Measurements from ENCODE around the gene C9orf152.

C9orf152 gene

GRCh38 chr9:110186254-110186653 lies 21.7 kb downstream of the C9orf152 start:
- TF ChIP-seq, protein P1, sequence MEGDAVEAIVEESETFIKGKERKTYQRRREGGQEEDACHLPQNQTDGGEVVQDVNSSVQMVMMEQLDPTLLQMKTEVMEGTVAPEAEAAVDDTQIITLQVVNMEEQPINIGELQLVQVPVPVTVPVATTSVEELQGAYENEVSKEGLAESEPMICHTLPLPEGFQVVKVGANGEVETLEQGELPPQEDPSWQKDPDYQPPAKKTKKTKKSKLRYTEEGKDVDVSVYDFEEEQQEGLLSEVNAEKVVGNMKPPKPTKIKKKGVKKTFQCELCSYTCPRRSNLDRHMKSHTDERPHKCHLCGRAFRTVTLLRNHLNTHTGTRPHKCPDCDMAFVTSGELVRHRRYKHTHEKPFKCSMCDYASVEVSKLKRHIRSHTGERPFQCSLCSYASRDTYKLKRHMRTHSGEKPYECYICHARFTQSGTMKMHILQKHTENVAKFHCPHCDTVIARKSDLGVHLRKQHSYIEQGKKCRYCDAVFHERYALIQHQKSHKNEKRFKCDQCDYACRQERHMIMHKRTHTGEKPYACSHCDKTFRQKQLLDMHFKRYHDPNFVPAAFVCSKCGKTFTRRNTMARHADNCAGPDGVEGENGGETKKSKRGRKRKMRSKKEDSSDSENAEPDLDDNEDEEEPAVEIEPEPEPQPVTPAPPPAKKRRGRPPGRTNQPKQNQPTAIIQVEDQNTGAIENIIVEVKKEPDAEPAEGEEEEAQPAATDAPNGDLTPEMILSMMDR (IDR thresholded peaks at IDR 0.05), result no peak

DNA sequence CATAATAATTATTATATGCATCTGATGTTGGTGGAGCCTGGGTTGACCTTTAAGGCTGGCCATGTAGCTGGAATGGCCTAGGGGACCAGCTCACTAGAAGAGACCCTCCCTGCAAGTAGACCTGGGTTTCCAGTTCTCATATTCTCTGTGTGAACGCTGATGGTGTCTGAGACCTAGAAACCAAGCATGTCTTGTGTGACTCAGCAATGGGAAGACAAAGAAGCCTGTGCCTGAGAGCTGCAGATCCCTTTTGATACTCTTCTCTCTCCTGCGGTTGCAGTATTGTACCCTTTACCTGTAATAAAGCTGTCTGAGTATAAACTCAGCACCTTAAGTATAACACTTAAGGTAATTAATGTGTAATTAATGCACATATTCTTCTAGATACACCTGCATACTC lies 22.2 kb downstream of the C9orf152 start:
- TF ChIP-seq, protein P1 (IDR thresholded peaks at IDR 0.05), result no peak

- TF ChIP-seq, protein P1 (IDR thresholded peaks at IDR 0.05), result peak; percentile 81
Observed at GRCh38 chr9:110183208-110184145, 24.5 kb downstream of the C9orf152 start.

GRCh38 chr9:110180511-110181434 lies 27.2 kb downstream of the C9orf152 start:
- TF ChIP-seq, protein P1 (IDR thresholded peaks at IDR 0.05), result no peak

DNA sequence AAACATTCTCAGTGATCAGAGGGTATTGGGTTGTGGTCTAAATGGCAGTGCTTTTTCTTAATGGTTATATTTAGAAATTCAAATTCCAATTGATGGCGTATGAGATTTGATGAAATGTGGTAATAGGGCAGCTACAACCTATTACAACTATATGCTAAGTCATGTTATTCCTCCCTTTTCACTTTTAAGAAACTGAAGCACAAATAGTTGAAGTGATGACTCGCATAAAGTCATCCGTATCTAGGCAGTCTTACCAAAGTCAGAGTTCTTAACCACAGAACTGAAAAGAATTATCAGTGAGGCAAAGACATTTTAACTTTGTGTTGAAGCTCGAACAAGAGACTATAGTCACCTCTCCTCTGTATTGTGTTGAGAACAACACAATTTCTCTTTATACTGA lies 28.2 kb downstream of the C9orf152 start:
- TF ChIP-seq, protein P1 (IDR thresholded peaks at IDR 0.05), result no peak

DNA sequence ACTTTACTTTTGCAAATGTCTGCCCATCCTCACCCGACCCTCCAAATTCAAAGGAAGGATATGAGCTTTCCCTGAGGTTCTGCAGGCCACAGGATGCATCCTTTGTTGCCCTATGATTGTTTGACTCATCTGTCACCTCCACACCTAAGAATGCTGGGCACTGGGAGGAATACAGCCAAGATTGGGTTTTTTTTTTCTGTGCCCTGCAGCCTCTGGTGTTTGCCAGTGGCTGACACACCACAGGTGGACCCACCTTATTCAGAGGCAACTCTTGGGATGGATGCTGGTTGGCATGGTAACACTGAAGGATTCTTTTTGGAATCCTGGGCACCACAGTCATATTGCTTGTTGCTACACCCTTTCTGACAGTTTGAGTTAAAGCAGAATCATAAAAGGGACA lies 29.7 kb downstream of the C9orf152 start:
- TF ChIP-seq, protein P1 (IDR thresholded peaks at IDR 0.05), result no peak

GRCh38 chr9:110175275-110175968 lies 32.5 kb downstream of the C9orf152 start:
- TF ChIP-seq, protein P1 (IDR thresholded peaks at IDR 0.05), result no peak
